ENCODE results near the gene LRRC72.

GRCh38 chr7:16509829-16510228 lies 16.8 kb upstream of the LRRC72 start:
- no peak for TF ChIP-seq CTCF (IDR thresholded peaks at IDR 0.05)
- no peak for TF ChIP-seq POLR2A (IDR thresholded peaks at IDR 0.05)
- no peak for TF ChIP-seq POLR2AphosphoS5 (IDR thresholded peaks at IDR 0.05)

Data from prostate gland (tissue), 2 donors.